ENCODE measurements around the gene ST3GAL5. TPM values are rescaled to one million over a fixed set of nuclear protein-coding genes. Genes with fewer than 3 reads are reported as not detected.
"Not testable (repeated sequence)": the region's sequence is repeated elsewhere in the genome, so short reads cannot be mapped to it uniquely, and the experiment has no call there.

ST3GAL5 gene
- total RNA-seq, 1 experiment from 2014 or later = 25.3 TPM

DNA sequence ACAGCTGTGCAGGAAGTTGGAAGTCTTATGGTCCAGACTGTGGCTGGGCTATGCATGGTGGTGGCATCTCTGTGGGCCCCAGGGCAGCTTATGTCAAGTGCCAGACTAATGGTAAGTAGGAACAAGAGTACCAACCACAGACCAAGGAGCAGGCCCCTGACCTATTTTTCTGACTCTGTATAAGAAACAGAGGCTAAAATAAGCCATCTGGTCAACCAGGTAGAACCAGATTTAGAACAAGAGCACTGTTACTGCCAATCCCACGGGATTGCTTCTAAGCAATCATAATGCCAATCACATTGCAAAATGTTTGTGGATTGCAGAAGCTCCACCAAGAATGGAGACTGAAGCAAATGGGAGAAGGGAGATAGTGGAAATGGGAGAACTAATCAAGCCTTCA, 11.1 kb upstream of the ST3GAL5 start:
- intact Hi-C loops (cut with micrococcal nuclease; ENCODE audit: unreplicated experiment) = no loop called here
- POLR2A ChIA-PET (ENCODE audit: low non-redundant PET) = no interaction called here
- Histone ChIP-seq H3K4me3 (ENCODE audit: low read depth, low read length, poor library complexity, severe bottlenecking) (no peak overlapping the region), H3K27ac (ENCODE audit: low read depth, low read length, poor library complexity, severe bottlenecking) (no peak overlapping the region), H3K9me3 (ENCODE audit: low read depth, low read length, poor library complexity, severe bottlenecking) (no peaks in the 10 kb centered on the region), H3K36me3 (ENCODE audit: insufficient read depth, low read length, poor library complexity, severe bottlenecking) (no peaks in the 10 kb centered on the region), H3K27me3 (replicated peaks; ENCODE audit: insufficient read depth, low read depth, low read length, poor library complexity) (no peaks in the 10 kb centered on the region), H3K4me1 (ENCODE audit: insufficient read depth, low read length, poor library complexity, severe bottlenecking) (no peaks in the 10 kb centered on the region)
- no TSS peak for BruUV-seq (replicated peaks)
- CTCF ChIA-PET = no interaction called here
- DNase-seq (ENCODE audit: low spot score) = no peak
- TF ChIP-seq EZH2 (IDR thresholded peaks at IDR 0.05; ENCODE audit: borderline replicate concordance, low read depth, low read length, poor library complexity, severe bottlenecking) (no peak), CTCF (conservative IDR thresholded peaks at IDR 0.05; ENCODE audit: low read depth, low read length) (no peak)

DNA sequence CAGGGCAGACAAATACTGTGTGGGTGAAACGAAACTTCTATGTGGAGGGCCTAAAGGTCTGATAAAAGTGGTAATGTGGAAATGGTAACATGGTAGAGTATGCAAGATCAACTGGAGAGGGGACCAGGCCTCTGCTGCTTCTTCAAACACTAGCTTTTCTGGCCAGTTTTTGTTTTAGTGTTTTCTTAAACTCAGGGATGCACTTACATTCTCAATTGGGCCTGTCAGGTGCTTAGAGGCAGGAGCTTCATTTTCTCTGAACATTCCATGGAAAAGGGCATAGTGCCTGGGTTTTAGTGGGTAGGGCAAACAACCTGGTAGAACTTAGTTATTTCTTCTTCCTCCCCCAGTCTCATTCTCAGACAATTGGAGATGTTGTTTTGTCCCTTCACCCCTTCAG, 10.5 kb upstream of the ST3GAL5 start:
- H3K9me3 ChIP-seq (ENCODE audit: low read depth, low read length, poor library complexity, severe bottlenecking) = no peaks in the 10 kb centered on the region
- no peak for DNase-seq (ENCODE audit: low spot score)
- POLR2A ChIA-PET (ENCODE audit: low non-redundant PET) = no interaction called here
- no peaks in the 10 kb centered on the region for H3K27me3 ChIP-seq (replicated peaks; ENCODE audit: insufficient read depth, low read depth, low read length, poor library complexity)
- CTCF ChIA-PET = no interaction called here
- no peak overlapping the region for H3K4me3 ChIP-seq (ENCODE audit: low read depth, low read length, poor library complexity, severe bottlenecking)
- no peaks in the 10 kb centered on the region for H3K4me1 ChIP-seq (ENCODE audit: insufficient read depth, low read length, poor library complexity, severe bottlenecking)
- no peak overlapping the region for H3K27ac ChIP-seq (ENCODE audit: low read depth, low read length, poor library complexity, severe bottlenecking)
- intact Hi-C loops (cut with micrococcal nuclease; ENCODE audit: unreplicated experiment) = no loop called here
- H3K36me3 ChIP-seq (ENCODE audit: insufficient read depth, low read length, poor library complexity, severe bottlenecking) = no peaks in the 10 kb centered on the region
- BruUV-seq (replicated peaks) = no TSS peak
- no peak for TF ChIP-seq CTCF (conservative IDR thresholded peaks at IDR 0.05; ENCODE audit: low read depth, low read length)
- no peak for TF ChIP-seq EZH2 (IDR thresholded peaks at IDR 0.05; ENCODE audit: borderline replicate concordance, low read depth, low read length, poor library complexity, severe bottlenecking)

DNA sequence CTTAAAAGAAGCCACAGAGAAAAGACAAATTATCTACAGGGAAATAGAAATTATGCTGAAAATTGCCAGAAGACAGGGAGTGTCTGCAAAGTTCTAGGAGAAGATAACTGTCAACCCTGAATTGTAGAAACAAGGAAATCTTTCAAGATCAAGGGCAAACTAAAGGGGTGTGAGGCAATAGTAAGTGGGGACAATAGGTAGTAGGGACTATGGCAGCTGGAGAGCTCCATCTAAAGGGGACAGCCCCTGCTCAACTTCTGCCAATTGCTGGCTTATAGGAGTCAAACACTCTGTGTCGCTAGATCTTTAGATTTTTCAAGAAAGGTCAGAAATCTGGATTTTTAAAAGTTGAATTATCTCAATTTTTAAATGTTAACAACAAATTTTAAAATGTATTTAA, 10.1 kb upstream of the ST3GAL5 start:
- ChIA-PET CTCF (no interaction called here), POLR2A (ENCODE audit: low non-redundant PET) (no interaction called here)
- BruUV-seq (replicated peaks) = no TSS peak
- Histone ChIP-seq H3K27me3 (replicated peaks; ENCODE audit: insufficient read depth, low read depth, low read length, poor library complexity) (no peaks in the 10 kb centered on the region), H3K4me3 (ENCODE audit: low read depth, low read length, poor library complexity, severe bottlenecking) (no peak overlapping the region), H3K4me1 (ENCODE audit: insufficient read depth, low read length, poor library complexity, severe bottlenecking) (no peaks in the 10 kb centered on the region), H3K9me3 (ENCODE audit: low read depth, low read length, poor library complexity, severe bottlenecking) (no peaks in the 10 kb centered on the region), H3K27ac (ENCODE audit: low read depth, low read length, poor library complexity, severe bottlenecking) (no peak overlapping the region), H3K36me3 (ENCODE audit: insufficient read depth, low read length, poor library complexity, severe bottlenecking) (no peaks in the 10 kb centered on the region)
- DNase-seq (ENCODE audit: low spot score) = no peak
- intact Hi-C loops (cut with micrococcal nuclease; ENCODE audit: unreplicated experiment) = no loop called here
- no peak for TF ChIP-seq CTCF (conservative IDR thresholded peaks at IDR 0.05; ENCODE audit: low read depth, low read length)
- no peak for TF ChIP-seq EZH2 (IDR thresholded peaks at IDR 0.05; ENCODE audit: borderline replicate concordance, low read depth, low read length, poor library complexity, severe bottlenecking)

- H3K9me3 ChIP-seq (ENCODE audit: low read depth, low read length, poor library complexity, severe bottlenecking); POLR2A ChIA-PET (ENCODE audit: low non-redundant PET); CTCF ChIA-PET; H3K4me1 ChIP-seq (ENCODE audit: insufficient read depth, low read length, poor library complexity, severe bottlenecking); DNase-seq (ENCODE audit: low spot score); intact Hi-C loops (cut with micrococcal nuclease; ENCODE audit: unreplicated experiment); BruUV-seq (replicated peaks); H3K27me3 ChIP-seq (replicated peaks; ENCODE audit: insufficient read depth, low read depth, low read length, poor library complexity); H3K4me3 ChIP-seq (ENCODE audit: low read depth, low read length, poor library complexity, severe bottlenecking); H3K27ac ChIP-seq (ENCODE audit: low read depth, low read length, poor library complexity, severe bottlenecking); H3K36me3 ChIP-seq (ENCODE audit: insufficient read depth, low read length, poor library complexity, severe bottlenecking): not testable (repeated sequence)
Observed at GRCh38 chr2:85894554-85895278, 5.9 kb upstream of the ST3GAL5 start.

All from A673 (cell line).